Measurements from ENCODE around the gene EME2.

GRCh38 chr16:1746693-1747195 lies 25.9 kb upstream of the EME2 start:
- TF ChIP-seq CTCF (IDR thresholded peaks at IDR 0.05; ENCODE audit: insufficient read depth, low read depth, low read length) (no peak), EZH2 (IDR thresholded peaks at IDR 0.05; ENCODE audit: insufficient read depth, low read length) (no peak)

Measured in astrocyte (in vitro differentiated cells and primary cell).